PC-3 (cell line): ENCODE measurements around the gene CFLAR. TPM values are rescaled to one million over a fixed set of nuclear protein-coding genes. Genes with fewer than 3 reads are reported as not detected.
A peak's percentile ranks its signal among the peaks of the same experiment; 100 is the strongest.

ENCODE experiments used
- ATAC-seq: fragments of 200-7000 bp; cut with Tn5 transposase; 2 replicates; pipeline ENCODE4 v1.9.1; 2020; ENCODE audit warnings: mild to moderate bottlenecking, moderate library complexity
- BruUV-seq: library from RNA; stranded (reverse); fragments of 400-500 nt; replicated peaks from 2 replicates; lab custom pipeline; 2021; lab: Mats Ljungman, UMichigan
- CTCF ChIA-PET: fragments of 300-600 bp; sonication (Branson Sonifier 250); formaldehyde crosslinking; loops from one replicate; lab custom pipeline; 2022; ENCODE audit warnings: antibody characterized with exemption; lab: Charles Lee
- POLR2A ChIA-PET: fragments of 300-600 bp; sonication (Branson Sonifier 250); formaldehyde crosslinking; loops from one replicate; lab custom pipeline; 2022; ENCODE audit warnings: antibody characterized with exemption; ENCODE audit not compliant: unreplicated experiment; lab: Charles Lee
- DNase-seq: peaks from one replicate; pipeline ENCODE4 v3.0.0-alpha.2; 2015
- H2AFZ ChIP-seq: fragments of 300-600 bp; sonication (generic); 2 replicates; pipeline ENCODE4 v1.6.0; 2016; ENCODE audit warnings: antibody characterized with exemption, low read length
- H3F3A ChIP-seq: fragments of 300-600 bp; sonication (generic); one replicate; pipeline ENCODE4 v1.6.0; 2017; ENCODE audit warnings: antibody characterized with exemption, low read length, control low read depth, mild to moderate bottlenecking; ENCODE audit not compliant: unreplicated experiment
- H3K27ac ChIP-seq: fragments of 300-600 bp; sonication (generic); 2 replicates; pipeline ENCODE4 v1.5.1; 2016; ENCODE audit warnings: mild to moderate bottlenecking, low read length
- H3K27me3 ChIP-seq: fragments of 300-600 bp; sonication (generic); 2 replicates; pipeline ENCODE4 v1.6.1; 2016; ENCODE audit warnings: low read length, mixed read lengths
- H3K36me3 ChIP-seq: fragments of 300-600 bp; sonication (generic); 2 replicates; pipeline ENCODE4 v1.6.1; 2016; ENCODE audit warnings: low read depth, mixed run types, low read length, mixed read lengths
- H3K4me1 ChIP-seq: fragments of 300-600 bp; sonication (generic); 2 replicates; pipeline ENCODE4 v1.5.1; 2016; ENCODE audit warnings: low read length; ENCODE audit not compliant: insufficient read depth
- H3K4me2 ChIP-seq: fragments of 300-600 bp; sonication (generic); 2 replicates; pipeline ENCODE4 v1.6.0; 2016; ENCODE audit warnings: low read length
- H3K4me3 ChIP-seq: fragments of 300-600 bp; sonication (generic); 2 replicates; pipeline ENCODE4 v1.5.1; 2016; ENCODE audit warnings: mild to moderate bottlenecking, low read length, mixed read lengths
- H3K79me2 ChIP-seq: fragments of 300-600 bp; sonication (generic); 2 replicates; pipeline ENCODE4 v1.6.1; 2017; ENCODE audit warnings: low read length, mixed read lengths
- H3K9ac ChIP-seq: fragments of 300-600 bp; sonication (generic); 2 replicates; pipeline ENCODE4 v1.6.0; 2016; ENCODE audit warnings: mild to moderate bottlenecking, low read length
- H3K9me2 ChIP-seq: fragments of 300-600 bp; sonication (generic); replicated peaks from 2 replicates; pipeline ENCODE4 v1.6.1; 2016; ENCODE audit warnings: mixed run types, low read length, mixed read lengths
- H3K9me3 ChIP-seq: fragments of 300-600 bp; sonication (generic); 2 replicates; pipeline ENCODE4 v1.6.1; 2016; ENCODE audit warnings: low read length, mixed read lengths
- H4K20me1 ChIP-seq: fragments of 300-600 bp; sonication (generic); 2 replicates; pipeline ENCODE4 v1.6.1; 2016; ENCODE audit warnings: low read length, mixed read lengths
- EZH2 ChIP-seq: fragments of 300-600 bp; sonication (generic); IDR thresholded peaks from one replicate; pipeline ENCODE4 v1.6.1; 2017; ENCODE audit warnings: antibody characterized with exemption, mild to moderate bottlenecking, low read length; ENCODE audit not compliant: unreplicated experiment
- EZH2phosphoT487 ChIP-seq: fragments of 300-600 bp; sonication (generic); IDR thresholded peaks from 2 replicates; pipeline ENCODE4 v1.6.1; 2018; ENCODE audit warnings: mild to moderate bottlenecking, antibody characterized with exemption, low read length, borderline replicate concordance
- intact Hi-C: fragments of 100-400 bp; cut with micrococcal nuclease; formaldehyde crosslinking; loops from 2 replicates; pipeline ENCODE4 v1.9.0; 2023
- total RNA-seq: library from RNA; depleted of rRNA; stranded (reverse); fragments of >200 nt; gene quantifications from 2 replicates; pipeline ENCODE4 v1.2.3, GENCODE V29; 2014
- TF ChIP-seq, protein P1 (sequence below): fragments of 300-600 bp; sonication (generic); conservative IDR thresholded peaks from 2 replicates; pipeline ENCODE4 v1.5.1; 2017; ENCODE audit warnings: antibody characterized with exemption, low read depth, mild to moderate bottlenecking, low read length

The CFLAR gene
- total RNA-seq, 1 experiment from 2014 or later: 33.5 TPM

GRCh38 chr2:201073071-201073470 is 42.9 kb upstream of the CFLAR start:
- Histone ChIP-seq H3K9me2 (no peaks in the 10 kb centered on the region), H2AFZ (no peak overlapping the region), H4K20me1 (no peaks in the 10 kb centered on the region), H3K4me3 (peak overlapping the region; percentile 81), H3K79me2 (peaks cover 80% of the 10 kb centered on the region), H3K9ac (peak overlapping the region; percentile 95), H3K4me2 (peak overlapping the region; percentile 93), H3K9me3 (no peaks in the 10 kb centered on the region), H3K4me1 (peaks cover 24% of the 10 kb centered on the region), H3K36me3 (no peaks in the 10 kb centered on the region), H3K27me3 (no peaks in the 10 kb centered on the region), H3K27ac (peak overlapping the region; percentile 84), H3F3A (peaks cover 5% of the 10 kb centered on the region)
- ChIA-PET CTCF (no interaction called here), POLR2A (no interaction called here)
- no TSS peak for BruUV-seq
- peak; percentile 74 for DNase-seq
- peak; percentile 37 for ATAC-seq
- TF ChIP-seq EZH2phosphoT487 (no peak), EZH2 (no peak)
- TF ChIP-seq, protein P1, sequence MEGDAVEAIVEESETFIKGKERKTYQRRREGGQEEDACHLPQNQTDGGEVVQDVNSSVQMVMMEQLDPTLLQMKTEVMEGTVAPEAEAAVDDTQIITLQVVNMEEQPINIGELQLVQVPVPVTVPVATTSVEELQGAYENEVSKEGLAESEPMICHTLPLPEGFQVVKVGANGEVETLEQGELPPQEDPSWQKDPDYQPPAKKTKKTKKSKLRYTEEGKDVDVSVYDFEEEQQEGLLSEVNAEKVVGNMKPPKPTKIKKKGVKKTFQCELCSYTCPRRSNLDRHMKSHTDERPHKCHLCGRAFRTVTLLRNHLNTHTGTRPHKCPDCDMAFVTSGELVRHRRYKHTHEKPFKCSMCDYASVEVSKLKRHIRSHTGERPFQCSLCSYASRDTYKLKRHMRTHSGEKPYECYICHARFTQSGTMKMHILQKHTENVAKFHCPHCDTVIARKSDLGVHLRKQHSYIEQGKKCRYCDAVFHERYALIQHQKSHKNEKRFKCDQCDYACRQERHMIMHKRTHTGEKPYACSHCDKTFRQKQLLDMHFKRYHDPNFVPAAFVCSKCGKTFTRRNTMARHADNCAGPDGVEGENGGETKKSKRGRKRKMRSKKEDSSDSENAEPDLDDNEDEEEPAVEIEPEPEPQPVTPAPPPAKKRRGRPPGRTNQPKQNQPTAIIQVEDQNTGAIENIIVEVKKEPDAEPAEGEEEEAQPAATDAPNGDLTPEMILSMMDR: no peak
- intact Hi-C loops: loop anchor here (5.0 kb wide), 1 partner anchor 159 kb away; no protein-coding TSS in a partner anchor

- Histone ChIP-seq H3K4me1 (peaks cover 9% of the 10 kb centered on the region), H3K79me2 (peaks cover 61% of the 10 kb centered on the region), H3K27ac (no peak overlapping the region), H2AFZ (no peak overlapping the region), H3K4me3 (no peak overlapping the region), H3K9me3 (no peaks in the 10 kb centered on the region), H4K20me1 (no peaks in the 10 kb centered on the region), H3K9ac (no peak overlapping the region), H3F3A (peaks cover 5% of the 10 kb centered on the region), H3K36me3 (peaks cover 5% of the 10 kb centered on the region; the same call in 1 of the 2 replicates), H3K27me3 (no peaks in the 10 kb centered on the region), H3K4me2 (no peak overlapping the region), H3K9me2 (no peaks in the 10 kb centered on the region)
- intact Hi-C loops: loop anchor here (5.0 kb wide), 1 partner anchor 157 kb away; no protein-coding TSS in a partner anchor
- DNase-seq (no peak), ATAC-seq (no peak)
- BruUV-seq: no TSS peak
- CTCF ChIA-PET: no interaction called here
- TF ChIP-seq EZH2: no peak
- TF ChIP-seq EZH2phosphoT487: no peak
- TF ChIP-seq, protein P1: no peak
- POLR2A ChIA-PET: no interaction called here
Measured at GRCh38 chr2:201074996-201075395, 41.0 kb upstream of the CFLAR start.

DNA sequence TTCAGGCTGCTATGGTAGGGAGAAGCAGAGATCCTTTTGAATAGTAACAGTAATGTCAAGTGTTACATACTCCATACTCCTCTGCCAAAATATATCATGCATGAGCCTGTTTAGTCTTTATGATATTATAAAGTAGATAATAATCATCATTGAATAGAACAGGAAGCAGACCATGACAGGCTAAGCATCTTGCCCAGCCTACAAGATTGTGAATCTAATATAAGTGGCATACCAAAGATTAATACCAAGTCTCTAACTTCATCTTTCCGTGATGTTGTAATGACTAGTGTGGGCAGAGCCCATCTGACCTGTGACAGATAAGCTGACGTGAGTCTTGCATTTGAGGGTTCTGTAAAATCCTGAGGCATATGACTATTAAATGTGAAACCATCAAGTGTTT is 31.1 kb upstream of the CFLAR start:
- intact Hi-C loops: no loop called here
- no peaks in the 10 kb centered on the region for H3F3A ChIP-seq
- H3K4me1 ChIP-seq: no peaks in the 10 kb centered on the region
- H3K27ac ChIP-seq: no peak overlapping the region
- H4K20me1 ChIP-seq: no peaks in the 10 kb centered on the region
- no peak overlapping the region for H3K4me2 ChIP-seq
- TF ChIP-seq EZH2phosphoT487 (no peak), EZH2 (no peak)
- TF ChIP-seq, protein P1: no peak
- no peak for DNase-seq
- H3K27me3 ChIP-seq: no peaks in the 10 kb centered on the region
- H2AFZ ChIP-seq: no peak overlapping the region
- no TSS peak for BruUV-seq
- H3K9ac ChIP-seq: no peak overlapping the region
- CTCF ChIA-PET: no interaction called here
- H3K36me3 ChIP-seq: peaks cover 3% of the 10 kb centered on the region; the same call in 1 of the 2 replicates
- H3K9me2 ChIP-seq: no peaks in the 10 kb centered on the region
- H3K9me3 ChIP-seq: no peaks in the 10 kb centered on the region
- H3K79me2 ChIP-seq: no peaks in the 10 kb centered on the region
- H3K4me3 ChIP-seq: no peak overlapping the region
- POLR2A ChIA-PET: no interaction called here
- no peak for ATAC-seq
